Keratinocyte (primary cell): ENCODE measurements around the gene DLG2. TPM values are rescaled to one million over a fixed set of nuclear protein-coding genes. Genes with fewer than 3 reads are reported as not detected.
"Not testable (repeated sequence)": the region's sequence is repeated elsewhere in the genome, so short reads cannot be mapped to it uniquely, and the experiment has no call there.

Experiments
- DNase-seq: peaks from one replicate; pipeline ENCODE4 v3.0.0-alpha.2; 2011; ENCODE audit warnings: low read depth, missing footprints, low spot score
- FAIRE-seq: peaks from 2 replicates; lab custom pipeline; 2011; peaks lifted over from hg19 to GRCh38; lab: Jason Lieb, UNC
- H2AFZ ChIP-seq: 2 replicates; pipeline ENCODE4 v1.6.0; 2012; ENCODE audit warnings: low read length, control low read depth, inconsistent platforms; ENCODE audit not compliant: control insufficient read depth
- H3K27ac ChIP-seq: 2 replicates; pipeline ENCODE4 v1.5.1; 2011; ENCODE audit warnings: low read length; ENCODE audit not compliant: control insufficient read depth, insufficient read depth
- H3K27me3 ChIP-seq: 3 replicates; pipeline ENCODE4 v1.6.0; 2011; ENCODE audit warnings: low read length; ENCODE audit not compliant: control insufficient read depth, insufficient read depth; ENCODE audit errors: extremely low read depth
- H3K36me3 ChIP-seq, 2 experiments: 2 replicates in 1 of 2; 3 replicates in 1 of 2; pipeline ENCODE4 v1.5.1; 2011; ENCODE audit warnings: low read length in 2 of 2, mild to moderate bottlenecking in 1 of 2; ENCODE audit not compliant: control insufficient read depth in 2 of 2, insufficient read depth in 2 of 2; ENCODE audit errors: extremely low read depth in 1 of 2
- H3K4me1 ChIP-seq: 3 replicates; pipeline ENCODE4 v1.5.1; 2011; ENCODE audit warnings: low read length; ENCODE audit not compliant: control insufficient read depth, insufficient read depth; ENCODE audit errors: extremely low read depth
- H3K4me2 ChIP-seq: 3 replicates; pipeline ENCODE4 v1.6.0; 2011; ENCODE audit warnings: low read depth, low read length; ENCODE audit not compliant: control insufficient read depth, insufficient read depth; ENCODE audit errors: extremely low read depth
- H3K4me3 ChIP-seq, 3 experiments: fragments of 200-600 bp in 1 of 3; sonication (generic) in 1 of 3; 2 replicates in 2 of 3; 3 replicates in 1 of 3; pipeline ENCODE4 v1.5.1; 2011 to 2016; ENCODE audit warnings: low read length in 3 of 3, mild to moderate bottlenecking in 3 of 3, control low read depth in 2 of 3, inconsistent platforms in 1 of 3, low read depth in 1 of 3, mixed read lengths in 1 of 3, mixed run types in 1 of 3, moderate library complexity in 1 of 3; ENCODE audit not compliant: control insufficient read depth in 2 of 3, insufficient read depth in 2 of 3; ENCODE audit errors: extremely low read depth in 1 of 3
- H3K79me2 ChIP-seq: 2 replicates; pipeline ENCODE4 v1.6.0; 2012; ENCODE audit warnings: low read length; ENCODE audit not compliant: control insufficient read depth, insufficient read depth
- H3K9ac ChIP-seq: 3 replicates; pipeline ENCODE4 v1.6.0; 2011; ENCODE audit warnings: low read length; ENCODE audit not compliant: control insufficient read depth, insufficient read depth; ENCODE audit errors: extremely low read depth
- H3K9me1 ChIP-seq: 3 replicates; pipeline ENCODE4 v1.6.0; 2011; ENCODE audit warnings: low read length; ENCODE audit not compliant: control insufficient read depth, insufficient read depth; ENCODE audit errors: extremely low read depth
- H3K9me3 ChIP-seq: 2 replicates; pipeline ENCODE4 v1.5.1; 2012; ENCODE audit warnings: low read depth, low read length; ENCODE audit not compliant: control insufficient read depth
- H4K20me1 ChIP-seq: 3 replicates; pipeline ENCODE4 v1.6.0; 2011; ENCODE audit warnings: low read length; ENCODE audit not compliant: control insufficient read depth, insufficient read depth; ENCODE audit errors: extremely low read depth
- EZH2 ChIP-seq: IDR thresholded peaks from one replicate; pipeline ENCODE4 v1.6.1; 2012; ENCODE audit warnings: inconsistent platforms, mild to moderate bottlenecking, low read length, moderate library complexity
- dilution Hi-C: fragments of 300-500 bp; cut with MboI; formaldehyde crosslinking; loops from one replicate; pipeline ENCODE4 v1.7.0; 2020; ENCODE audit warnings: low sequenced_read_pairs; ENCODE audit not compliant: extremely low pct_ligation_motif_present
- polyA plus RNA-seq, 5 experiments: library from polyadenylated mRNA; depleted of rRNA in 3 of 5; stranded (reverse) in 3 of 5; stranded (forward) in 1 of 5; unstranded in 1 of 5; fragments of >200 nt; gene quantifications; 1 replicate in 1 of 5; 2 replicates in 3 of 5; 3 replicates in 1 of 5; pipeline versions ENCODE4 v1.2.1 to v1.2.3, GENCODE V29; 2011 to 2012; ENCODE audit warnings: missing spikeins in 2 of 5, low read depth in 1 of 5, low replicate concordance in 1 of 5
- TF ChIP-seq, protein P1 (sequence below), 3 experiments: IDR thresholded peaks in 1 of 3; conservative IDR thresholded peaks in 1 of 3; optimal IDR thresholded peaks in 1 of 3; 2 replicates in 2 of 3; 3 replicates in 1 of 3; pipeline versions ENCODE3 to v1.5.1; 2011; ENCODE audit warnings: low read length in 3 of 3, mild to moderate bottlenecking in 3 of 3, moderate library complexity in 2 of 3, control low read depth in 1 of 3, inconsistent platforms in 1 of 3; ENCODE audit not compliant: insufficient read depth in 2 of 3; ENCODE audit errors: extremely low read depth in 1 of 3

The DLG2 gene
- polyA plus RNA-seq, 1 donor (not counting 4 experiments of a cell fraction or from before 2014, with no cell fraction given): 0.55 TPM

GRCh38 chr11:85672105-85672902 is 45.2 kb upstream of the DLG2 start:
- no peak for DNase-seq
- H3K27me3 ChIP-seq: no peaks in the 10 kb centered on the region
- no peaks in the 10 kb centered on the region for H3K4me1 ChIP-seq
- no peak overlapping the region for H3K9ac ChIP-seq
- H3K4me2 ChIP-seq: no peak overlapping the region
- H2AFZ ChIP-seq: no peak overlapping the region
- H3K4me3 ChIP-seq: no peak overlapping the region
- H3K36me3 ChIP-seq: no peaks in the 10 kb centered on the region
- H3K9me1 ChIP-seq: no peaks in the 10 kb centered on the region
- no peak for FAIRE-seq
- no peak overlapping the region for H3K27ac ChIP-seq
- no peaks in the 10 kb centered on the region for H3K9me3 ChIP-seq
- dilution Hi-C loops: no loop called here
- no peaks in the 10 kb centered on the region for H3K79me2 ChIP-seq
- no peak for TF ChIP-seq EZH2
- TF ChIP-seq, protein P1, sequence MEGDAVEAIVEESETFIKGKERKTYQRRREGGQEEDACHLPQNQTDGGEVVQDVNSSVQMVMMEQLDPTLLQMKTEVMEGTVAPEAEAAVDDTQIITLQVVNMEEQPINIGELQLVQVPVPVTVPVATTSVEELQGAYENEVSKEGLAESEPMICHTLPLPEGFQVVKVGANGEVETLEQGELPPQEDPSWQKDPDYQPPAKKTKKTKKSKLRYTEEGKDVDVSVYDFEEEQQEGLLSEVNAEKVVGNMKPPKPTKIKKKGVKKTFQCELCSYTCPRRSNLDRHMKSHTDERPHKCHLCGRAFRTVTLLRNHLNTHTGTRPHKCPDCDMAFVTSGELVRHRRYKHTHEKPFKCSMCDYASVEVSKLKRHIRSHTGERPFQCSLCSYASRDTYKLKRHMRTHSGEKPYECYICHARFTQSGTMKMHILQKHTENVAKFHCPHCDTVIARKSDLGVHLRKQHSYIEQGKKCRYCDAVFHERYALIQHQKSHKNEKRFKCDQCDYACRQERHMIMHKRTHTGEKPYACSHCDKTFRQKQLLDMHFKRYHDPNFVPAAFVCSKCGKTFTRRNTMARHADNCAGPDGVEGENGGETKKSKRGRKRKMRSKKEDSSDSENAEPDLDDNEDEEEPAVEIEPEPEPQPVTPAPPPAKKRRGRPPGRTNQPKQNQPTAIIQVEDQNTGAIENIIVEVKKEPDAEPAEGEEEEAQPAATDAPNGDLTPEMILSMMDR (optimal IDR thresholded peaks at IDR 0.05 in 1 of 3, IDR thresholded peaks at IDR 0.05 in 1 of 3, conservative IDR thresholded peaks at IDR 0.05 in 1 of 3; ENCODE audit: extremely low read depth in 1 of 3, insufficient read depth in 2 of 3, low read length in 3 of 3): no peak
- H4K20me1 ChIP-seq: no peaks in the 10 kb centered on the region

DNA sequence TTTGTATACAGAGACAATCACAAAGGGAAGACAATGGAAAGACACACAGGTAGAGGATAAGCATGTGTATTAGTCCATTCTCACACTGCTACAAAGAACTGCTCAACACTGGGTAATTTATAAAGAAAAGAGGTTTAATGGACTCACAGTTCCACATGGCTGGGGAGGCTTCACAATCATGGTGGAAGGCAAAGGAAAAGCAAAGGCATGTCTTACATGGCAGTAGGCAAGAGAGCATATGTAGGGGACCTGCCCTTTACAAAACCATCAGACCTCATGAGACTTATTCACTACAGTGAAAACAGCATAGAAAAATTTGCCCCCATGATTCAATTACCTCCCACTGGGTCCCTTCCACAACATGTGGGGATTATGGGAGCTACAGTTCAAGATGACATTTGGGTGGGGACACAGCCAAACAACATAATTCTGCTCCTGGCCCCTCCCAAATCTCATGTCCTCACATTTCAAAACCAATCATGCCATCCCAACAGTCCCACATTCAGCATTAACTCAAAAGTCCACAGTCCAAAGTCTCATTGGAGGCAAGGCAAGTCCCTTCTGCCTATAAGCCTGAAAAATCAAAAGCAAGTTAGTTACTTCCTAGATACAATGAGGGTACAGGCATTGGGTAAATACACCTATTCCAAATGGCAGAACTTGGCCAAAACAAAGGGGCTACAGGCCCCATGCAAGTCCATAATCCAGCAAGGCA is 44.0 kb upstream of the DLG2 start:
- H3K4me3 ChIP-seq, H3K4me2 ChIP-seq, H3K27me3 ChIP-seq, H3K9ac ChIP-seq, dilution Hi-C loops, H3K9me1 ChIP-seq, H3K36me3 ChIP-seq, FAIRE-seq, H4K20me1 ChIP-seq, H3K4me1 ChIP-seq, H3K9me3 ChIP-seq, H3K79me2 ChIP-seq, DNase-seq, H3K27ac ChIP-seq, H2AFZ ChIP-seq: not testable (repeated sequence)
